NCI-H2196 (cell line): ENCODE measurements around the gene DUSP23.

Experiments used
- DNase-seq: peaks from one replicate; lab custom pipeline; 2025; ENCODE audit not compliant: unreplicated experiment; lab: John Stamatoyannopoulos, UW

DUSP23 gene

GRCh38 chr1:159783724-159784123 is 3.0 kb downstream of the DUSP23 start:
- no peak for DNase-seq

- no peak for DNase-seq
Observed at GRCh38 chr1:159786465-159786864, 5.7 kb downstream of the DUSP23 start.

- DNase-seq, result no peak
Observed at GRCh38 chr1:159786966-159787365, 6.2 kb downstream of the DUSP23 start.

- peak; percentile 31 for DNase-seq
Observed at GRCh38 chr1:159790237-159790917, 9.6 kb downstream of the DUSP23 start.

GRCh38 chr1:159791031-159791430 is 10.3 kb downstream of the DUSP23 start:
- DNase-seq, result no peak

- no peak for DNase-seq
Observed at GRCh38 chr1:159791461-159791860, 10.7 kb downstream of the DUSP23 start.

GRCh38 chr1:159795534-159795933 is 14.8 kb downstream of the DUSP23 start:
- no peak for DNase-seq

- peak; percentile 75 for DNase-seq
Observed at GRCh38 chr1:159798893-159799292, 18.1 kb downstream of the DUSP23 start.

- DNase-seq, result no peak
Observed at GRCh38 chr1:159799446-159799985, 18.8 kb downstream of the DUSP23 start.

GRCh38 chr1:159800177-159800930 is 19.6 kb downstream of the DUSP23 start:
- no peak for DNase-seq

- DNase-seq, result no peak
Observed at GRCh38 chr1:159802111-159802510, 21.3 kb downstream of the DUSP23 start, which contains the start of gene FCRL6. FCRL6 (plus strand) TSS chr1:159802360; CDS start chr1:159802425, 65 bp downstream.

GRCh38 chr1:159803956-159804689 is 23.4 kb downstream of the DUSP23 start:
- no peak for DNase-seq

- DNase-seq, result no peak
Observed at GRCh38 chr1:159804924-159805323, 24.2 kb downstream of the DUSP23 start.

GRCh38 chr1:159815926-159816325 is 35.2 kb downstream of the DUSP23 start:
- DNase-seq, result no peak

- no peak for DNase-seq
Observed at GRCh38 chr1:159817276-159818041, 36.7 kb downstream of the DUSP23 start.

- DNase-seq, result no peak
Observed at GRCh38 chr1:159821171-159821867, 40.6 kb downstream of the DUSP23 start.

- no peak for DNase-seq
Observed at GRCh38 chr1:159823406-159823805, 42.6 kb downstream of the DUSP23 start.

GRCh38 chr1:159825564-159825963 is 44.8 kb downstream of the DUSP23 start:
- no peak for DNase-seq

- DNase-seq, result no peak
Observed at GRCh38 chr1:159826441-159827101, 45.8 kb downstream of the DUSP23 start, which contains the start of gene SLAMF8. SLAMF8 (plus strand) TSS chr1:159826873; CDS start chr1:159826899, 26 bp downstream.
